Gastroesophageal sphincter (tissue), 4 donors: ENCODE results near the gene GPR83. TPM values are rescaled to one million over a fixed set of nuclear protein-coding genes. Genes with fewer than 3 reads are reported as not detected.

ENCODE experiments used
- ATAC-seq: fragments of 150-250 bp; one replicate; pipeline ENCODE4 v1.9.1; 2016; ENCODE audit warnings: mild to moderate bottlenecking, moderate library complexity
- H3K27ac ChIP-seq, 4 donors: fragments of 200-600 bp; sonication (generic) in 3 of 4; 1 replicate in 3 of 4; 2 replicates in 1 of 4; pipeline ENCODE4 v1.5.1; 2016 to 2019
- H3K27me3 ChIP-seq: fragments of 200-600 bp; sonication (generic); one replicate; pipeline ENCODE4 v1.5.1; 2019
- H3K36me3 ChIP-seq, 2 donors: fragments of 200-600 bp; sonication (generic); one replicate each; pipeline ENCODE4 v1.5.1; 2019; ENCODE audit warnings: control low read depth in 1 of 2
- H3K4me1 ChIP-seq, 3 donors: fragments of 200-600 bp; sonication (generic); 1 replicate in 2 of 3; 2 replicates in 1 of 3; pipeline ENCODE4 v1.5.1; 2016 to 2019; ENCODE audit warnings: control low read depth in 2 of 3
- H3K4me3 ChIP-seq, 2 donors: fragments of 200-600 bp; sonication (generic); one replicate each; pipeline ENCODE4 v1.5.1; 2019; ENCODE audit warnings: mild to moderate bottlenecking in 1 of 2, moderate library complexity in 1 of 2
- H3K9me3 ChIP-seq, 3 donors: fragments of 200-600 bp; sonication (generic); one replicate each; pipeline ENCODE4 v1.5.1; 2017 to 2019; ENCODE audit warnings: control low read depth in 2 of 3
- CTCF ChIP-seq, 4 experiments: fragments of 200-600 bp in 2 of 4; fragments of 450-650 bp in 2 of 4; sonication (generic) in 1 of 4; IDR thresholded peaks; one replicate each; pipeline ENCODE4 v1.5.1; 2017 to 2019; ENCODE audit warnings: antibody characterized with exemption in 4 of 4, mild to moderate bottlenecking in 2 of 4, moderate library complexity in 2 of 4
- EP300 ChIP-seq: sonication (generic); formaldehyde crosslinking; IDR thresholded peaks from one replicate; pipeline ENCODE4 v1.6.1; 2017; ENCODE audit warnings: antibody characterized with exemption, mild to moderate bottlenecking
- POLR2A ChIP-seq, 2 donors: fragments of 450-650 bp; IDR thresholded peaks; one replicate each; pipeline ENCODE4 v1.6.1; 2017; ENCODE audit warnings: antibody characterized with exemption in 2 of 2, mild to moderate bottlenecking in 2 of 2, moderate library complexity in 1 of 2
- POLR2AphosphoS5 ChIP-seq: sonication (generic); formaldehyde crosslinking; IDR thresholded peaks from one replicate; pipeline ENCODE4 v1.6.1; 2017; ENCODE audit warnings: antibody characterized with exemption
- WGBS, 2 donors: methylation state at CpG; one replicate each; pipeline ENCODE4 v1.1.5; 2018; ENCODE audit warnings: low coverage in 1 of 2; 5-methylcytosine and 5-hydroxymethylcytosine counted together
- total RNA-seq, 4 donors: library from RNA; depleted of rRNA; stranded (reverse); fragments of >200 nt; gene quantifications; one replicate each; pipeline ENCODE4 v1.1.0, GENCODE V29; 2016

Gene GPR83
- total RNA-seq, 4 donors from 2014 or later = 0.27 to 0.62 (median 0.35) TPM; not detected in 1

GRCh38 chr11:94343495-94343894 is 57.7 kb downstream of the GPR83 start:
- no peak overlapping the region for H3K27ac ChIP-seq
- ATAC-seq = no peak
- TF ChIP-seq EP300 (no peak), CTCF (IDR thresholded peaks at IDR 0.05) (no peak), POLR2A (IDR thresholded peaks at IDR 0.05) (no peak), POLR2AphosphoS5 (no peak)
- no peak overlapping the region for H3K4me3 ChIP-seq
- H3K4me1 ChIP-seq = no peaks in the 10 kb centered on the region
- H3K9me3 ChIP-seq = no peaks in the 10 kb centered on the region
- no peaks in the 10 kb centered on the region for H3K36me3 ChIP-seq
- 90 to 94% methylated on average over 1 of the region's 1 CpG for WGBS, 2 donors
- H3K27me3 ChIP-seq = no peaks in the 10 kb centered on the region

GRCh38 chr11:94342250-94342649 is 59.0 kb downstream of the GPR83 start:
- TF ChIP-seq CTCF (IDR thresholded peaks at IDR 0.05) = no peak
- TF ChIP-seq POLR2A (IDR thresholded peaks at IDR 0.05) = no peak
- no peak for TF ChIP-seq EP300
- no peak for TF ChIP-seq POLR2AphosphoS5
- no peaks in the 10 kb centered on the region for H3K27me3 ChIP-seq
- no peaks in the 10 kb centered on the region for H3K4me1 ChIP-seq
- no peaks in the 10 kb centered on the region for H3K9me3 ChIP-seq
- 69 to 76% methylated on average over 3 of the region's 3 CpGs for WGBS, 2 donors
- H3K4me3 ChIP-seq = no peak overlapping the region
- ATAC-seq = no peak
- no peak overlapping the region for H3K27ac ChIP-seq
- H3K36me3 ChIP-seq = no peaks in the 10 kb centered on the region

GRCh38 chr11:94338651-94339050 is 62.6 kb downstream of the GPR83 start:
- ATAC-seq = no peak
- Histone ChIP-seq H3K4me1 (no peaks in the 10 kb centered on the region), H3K27ac (no peak overlapping the region), H3K36me3 (no peaks in the 10 kb centered on the region), H3K4me3 (no peak overlapping the region), H3K9me3 (no peaks in the 10 kb centered on the region), H3K27me3 (no peaks in the 10 kb centered on the region)
- WGBS, 2 donors = 73 to 76% methylated on average over 2 to 3 of the region's 3 CpGs
- TF ChIP-seq EP300 (no peak), POLR2A (IDR thresholded peaks at IDR 0.05) (no peak), CTCF (IDR thresholded peaks at IDR 0.05) (no peak), POLR2AphosphoS5 (no peak)

GRCh38 chr11:94336033-94336432 is 65.2 kb downstream of the GPR83 start:
- Histone ChIP-seq H3K27me3 (no peaks in the 10 kb centered on the region), H3K4me3 (no peak overlapping the region), H3K27ac (no peak overlapping the region), H3K36me3 (no peaks in the 10 kb centered on the region), H3K4me1 (peaks cover 0 to 2% (median 0%) of the 10 kb centered on the region in 3 donors), H3K9me3 (no peaks in the 10 kb centered on the region)
- TF ChIP-seq CTCF (IDR thresholded peaks at IDR 0.05) (no peak), EP300 (no peak), POLR2A (IDR thresholded peaks at IDR 0.05) (no peak), POLR2AphosphoS5 (no peak)
- 91 to 100% methylated on average over 2 to 5 of the region's 6 CpGs for WGBS, 2 donors
- no peak for ATAC-seq

GRCh38 chr11:94332814-94333213 is 68.4 kb downstream of the GPR83 start:
- H3K4me3 ChIP-seq = no peak overlapping the region
- H3K27me3 ChIP-seq = no peaks in the 10 kb centered on the region

More at GRCh38 chr11:94332814-94333213, 68.4 kb downstream of the GPR83 start:
- TF ChIP-seq POLR2A (IDR thresholded peaks at IDR 0.05) (no peak), EP300 (no peak), CTCF (IDR thresholded peaks at IDR 0.05) (no peak), POLR2AphosphoS5 (no peak)
- H3K4me1 ChIP-seq = peaks cover 0 to 6% (median 0%) of the 10 kb centered on the region in 3 donors
- ATAC-seq = no peak
- no peaks in the 10 kb centered on the region for H3K36me3 ChIP-seq
- H3K27ac ChIP-seq = no peak overlapping the region
- H3K9me3 ChIP-seq = no peaks in the 10 kb centered on the region
